H1 (cell line): Measurements from ENCODE around the gene ILDR2. TPM values are rescaled to one million over a fixed set of nuclear protein-coding genes. Genes with fewer than 3 reads are reported as not detected.

ENCODE experiments used
- CTCF ChIA-PET: fragments of 300-600 bp; sonication (Branson Sonifier 250); formaldehyde crosslinking; loops from one replicate; lab custom pipeline; 2021; ENCODE audit not compliant: partially characterized antibody; lab: Charles Lee
- POLR2A ChIA-PET: fragments of 300-600 bp; sonication (Branson Sonifier 250); formaldehyde crosslinking; loops from one replicate; lab custom pipeline; 2021; ENCODE audit warnings: inconsistent platforms; ENCODE audit not compliant: partially characterized antibody; lab: Charles Lee
- DNase-seq, 2 experiments: peaks; one replicate each; pipeline versions ENCODE4 v3.0.0 to v3.0.0-alpha.2; 2010 to 2022; ENCODE audit warnings: low spot score in 2 of 2, low read depth in 1 of 2, mixed read lengths in 1 of 2
- FAIRE-seq: peaks from 2 replicates; lab custom pipeline; 2011; peaks lifted over from hg19 to GRCh38; lab: Jason Lieb, UNC
- H2AFZ ChIP-seq: 2 replicates; pipeline ENCODE4 v1.8.1; 2012; ENCODE audit warnings: low read length, inconsistent platforms
- H2AK5ac ChIP-seq: 2 replicates; pipeline ENCODE4 v1.6.1; 2013; ENCODE audit warnings: low read depth, low read length
- H2BK120ac ChIP-seq: replicated peaks from 2 replicates; pipeline ENCODE3; 2013; ENCODE audit warnings: low read depth, low read length, inconsistent platforms
- H2BK12ac ChIP-seq: 2 replicates; pipeline ENCODE4 v1.6.1; 2013; ENCODE audit warnings: low read depth, low read length
- H2BK15ac ChIP-seq: 2 replicates; pipeline ENCODE4 v1.6.1; 2013; ENCODE audit warnings: low read length
- H2BK20ac ChIP-seq: 2 replicates; pipeline ENCODE4 v1.6.1; 2013; ENCODE audit warnings: low read length
- H2BK5ac ChIP-seq: 2 replicates; pipeline ENCODE4 v1.6.1; 2013; ENCODE audit warnings: low read depth, low read length
- H3K14ac ChIP-seq: 2 replicates; pipeline ENCODE4 v1.6.1; 2013; ENCODE audit warnings: inconsistent platforms; ENCODE audit not compliant: insufficient read length
- H3K18ac ChIP-seq: 2 replicates; pipeline ENCODE4 v1.6.1; 2013; ENCODE audit warnings: low read length; ENCODE audit errors: extremely low read depth
- H3K23ac ChIP-seq: 2 replicates; pipeline ENCODE4 v1.6.1; 2013; ENCODE audit warnings: inconsistent platforms; ENCODE audit not compliant: insufficient read length
- H3K23me2 ChIP-seq: 2 replicates; pipeline ENCODE4 v1.6.1; 2013; ENCODE audit warnings: low read depth, low read length
- H3K27ac ChIP-seq: 2 replicates; pipeline ENCODE4 v1.6.1; 2011; ENCODE audit warnings: low read depth, low read length, inconsistent platforms
- H3K27me3 ChIP-seq, 4 experiments: replicated peaks in 1 of 4; 1 replicate in 1 of 4; 2 replicates in 3 of 4; pipeline versions ENCODE4 v1.6.1 to v1.8.1; 2011 to 2013; ENCODE audit warnings: low read length in 3 of 4, mild to moderate bottlenecking in 3 of 4, inconsistent platforms in 2 of 4, mixed read lengths in 2 of 4, moderate library complexity in 1 of 4; ENCODE audit not compliant: control insufficient read depth in 3 of 4, insufficient read depth in 3 of 4; ENCODE audit errors: extremely low read depth in 1 of 4
- H3K36me3 ChIP-seq, 4 experiments: 2 replicates each; pipeline versions ENCODE4 v1.6.1 to v1.8.1; 2011 to 2013; ENCODE audit warnings: mild to moderate bottlenecking in 4 of 4, low read length in 3 of 4, moderate library complexity in 2 of 4, control low read depth in 1 of 4, inconsistent platforms in 1 of 4; ENCODE audit not compliant: insufficient read depth in 4 of 4, control insufficient read depth in 2 of 4
- H3K4ac ChIP-seq: replicated peaks from 2 replicates; pipeline ENCODE3; 2013; ENCODE audit warnings: low read length, low read depth, mixed read lengths, inconsistent platforms; ENCODE audit not compliant: insufficient read length
- H3K4me1 ChIP-seq, 4 experiments: replicated peaks in 1 of 4; 1 replicate in 1 of 4; 2 replicates in 3 of 4; pipeline versions ENCODE4 v1.6.1 to v1.8.1; 2011 to 2013; ENCODE audit warnings: low read length in 3 of 4, inconsistent platforms in 2 of 4, mixed read lengths in 1 of 4; ENCODE audit not compliant: insufficient read depth in 4 of 4, control insufficient read depth in 3 of 4
- H3K4me2 ChIP-seq, 2 experiments: 2 replicates each; pipeline versions ENCODE4 v1.6.1 to v1.8.1; 2011 to 2013; ENCODE audit warnings: low read depth in 2 of 2, low read length in 2 of 2, control low read depth in 1 of 2, inconsistent platforms in 1 of 2, mild to moderate bottlenecking in 1 of 2; ENCODE audit not compliant: insufficient read depth in 1 of 2
- H3K4me3 ChIP-seq, 4 experiments: fragments of 200-600, 300-600 bp in 1 of 4; sonication (generic), shearing (Covaris generic), sonication (Bioruptor Twin) in 1 of 4; 2 replicates each; pipeline versions ENCODE4 v1.5.1 to v1.8.1; 2011 to 2016; ENCODE audit warnings: low read length in 4 of 4, low read depth in 3 of 4, control low read depth in 2 of 4, inconsistent platforms in 2 of 4, mild to moderate bottlenecking in 2 of 4, mixed read lengths in 1 of 4, moderate library complexity in 1 of 4; ENCODE audit not compliant: insufficient read depth in 2 of 4; ENCODE audit errors: extremely low read depth in 1 of 4
- H3K56ac ChIP-seq: replicated peaks from 2 replicates; pipeline ENCODE3; 2013; ENCODE audit warnings: low read depth, mild to moderate bottlenecking, mixed read lengths, low read length, inconsistent platforms; ENCODE audit not compliant: insufficient read length
- H3K79me1 ChIP-seq: 2 replicates; pipeline ENCODE4 v1.6.1; 2013; ENCODE audit warnings: low read depth, low read length, control low read depth
- H3K79me2 ChIP-seq, 2 experiments: 2 replicates each; pipeline versions ENCODE4 v1.6.1 to v1.8.1; 2012 to 2013; ENCODE audit warnings: low read length in 2 of 2, mild to moderate bottlenecking in 2 of 2, inconsistent platforms in 1 of 2; ENCODE audit not compliant: insufficient read depth in 2 of 2, control insufficient read depth in 1 of 2
- H3K9ac ChIP-seq, 4 experiments: replicated peaks in 1 of 4; 1 replicate in 1 of 4; 2 replicates in 3 of 4; pipeline versions ENCODE4 v1.6.1 to v1.8.1; 2011 to 2013; ENCODE audit warnings: low read depth in 3 of 4, low read length in 3 of 4, control low read depth in 2 of 4, mild to moderate bottlenecking in 2 of 4, moderate library complexity in 2 of 4, inconsistent platforms in 1 of 4; ENCODE audit errors: extremely low read depth in 1 of 4
- H3K9me3 ChIP-seq, 2 experiments: 2 replicates each; pipeline versions ENCODE4 v1.6.1 to v1.8.1; 2012 to 2013; ENCODE audit warnings: mild to moderate bottlenecking in 2 of 2, moderate library complexity in 2 of 2, control low read depth in 1 of 2, inconsistent platforms in 1 of 2, low read depth in 1 of 2, low read length in 1 of 2, mixed read lengths in 1 of 2; ENCODE audit not compliant: insufficient read depth in 2 of 2
- H4K20me1 ChIP-seq, 2 experiments: replicated peaks in 1 of 2; 2 replicates each; pipeline versions ENCODE3 to v1.8.1; 2011 to 2013; ENCODE audit warnings: inconsistent platforms in 2 of 2, low read length in 2 of 2, mild to moderate bottlenecking in 1 of 2; ENCODE audit not compliant: insufficient read depth in 2 of 2, control insufficient read depth in 1 of 2
- H4K5ac ChIP-seq: 2 replicates; pipeline ENCODE4 v1.6.1; 2013; ENCODE audit warnings: low read length, low read depth, mixed read lengths, inconsistent platforms; ENCODE audit not compliant: insufficient read length
- H4K8ac ChIP-seq: 2 replicates; pipeline ENCODE4 v1.8.0; 2013; ENCODE audit warnings: mild to moderate bottlenecking, moderate library complexity, low read length, inconsistent platforms; ENCODE audit not compliant: insufficient read depth; ENCODE audit errors: extremely low read depth
- H4K91ac ChIP-seq: replicated peaks from 2 replicates; pipeline ENCODE3; 2013; ENCODE audit warnings: low read length, mixed read lengths, inconsistent platforms; ENCODE audit not compliant: insufficient read length
- FOSL1 ChIP-seq: IDR thresholded peaks from 2 replicates; pipeline ENCODE4 v1.6.1; 2011; ENCODE audit warnings: mild to moderate bottlenecking, low read depth, low read length, moderate library complexity; ENCODE audit not compliant: insufficient read depth
- MAFK ChIP-seq: IDR thresholded peaks from 2 replicates; pipeline ENCODE4 v1.6.1; 2012; ENCODE audit warnings: low read depth, mild to moderate bottlenecking, improper control_type of control experiment, low read length
- POLR2AphosphoS5 ChIP-seq: IDR thresholded peaks from 2 replicates; pipeline ENCODE4 v1.6.1; 2011; ENCODE audit warnings: low read depth, low read length
- RBBP5 ChIP-seq: IDR thresholded peaks from 2 replicates; pipeline ENCODE4 v1.7.1; 2012; ENCODE audit warnings: low read depth, mild to moderate bottlenecking, inconsistent platforms, low read length, moderate library complexity, borderline replicate concordance
- RXRA ChIP-seq: IDR thresholded peaks from 2 replicates; pipeline ENCODE4 v1.6.1; 2011; ENCODE audit warnings: low read depth, mild to moderate bottlenecking, low read length, moderate library complexity; ENCODE audit not compliant: insufficient read depth
- SIX5 ChIP-seq: IDR thresholded peaks from 2 replicates; pipeline ENCODE4 v1.6.1; 2011; ENCODE audit warnings: mild to moderate bottlenecking, low read depth, low read length
- SRF ChIP-seq: IDR thresholded peaks from 2 replicates; pipeline ENCODE4 v1.6.1; 2011; ENCODE audit warnings: mild to moderate bottlenecking, low read depth, low read length, moderate library complexity
- WGBS, 2 experiments: shearing (Covaris generic) in 1 of 2; methylation state at CpG; one replicate each; pipeline versions ENCODE4 v1.1.6 to v1.1.7; 2013 to 2015; ENCODE audit warnings: low lambda C conversion rate in 2 of 2, mixed read lengths in 2 of 2, inconsistent platforms in 1 of 2, low coverage in 1 of 2, missing lambda C conversion rate in 1 of 2; ENCODE audit not compliant: insufficient replicate concordance in 2 of 2, insufficient coverage in 1 of 2, insufficient read length in 1 of 2; ENCODE audit errors: extremely low coverage in 1 of 2, missing lambda C conversion rate in 1 of 2; 5-methylcytosine and 5-hydroxymethylcytosine counted together
- polyA plus RNA-seq, 7 experiments: library from polyadenylated mRNA; depleted of rRNA in 3 of 7; stranded (reverse) in 5 of 7; unstranded in 2 of 7; fragments of >200 nt in 5 of 7; fragments of 200-250 nt in 2 of 7; gene quantifications; 1 replicate in 5 of 7; 2 replicates in 1 of 7; 4 replicates in 1 of 7; pipeline versions ENCODE4 v1.2.1 to v1.2.3, GENCODE V29; 2011 to 2013; ENCODE audit warnings: missing spikeins in 2 of 7, mixed read lengths in 2 of 7
- total RNA-seq: library from RNA; stranded (reverse); fragmentation: NEBNext Ultra II Directional; extraction: Animal tissue kit (Norgen Biotek cat#: 25700); gene quantifications from 2 replicates; pipeline ENCODE4 v1.2.1, GENCODE V29; 2021
- TF ChIP-seq, protein P1 (sequence below): IDR thresholded peaks from 2 replicates; pipeline ENCODE4 v1.6.1; 2012; ENCODE audit warnings: inconsistent platforms

The ILDR2 gene
- total and polyA plus RNA-seq, 2 of the 8 experiments (the other 6 are each of a cell fraction or from before 2014, with no cell fraction given), result 0.85 to 0.86 TPM

DNA sequence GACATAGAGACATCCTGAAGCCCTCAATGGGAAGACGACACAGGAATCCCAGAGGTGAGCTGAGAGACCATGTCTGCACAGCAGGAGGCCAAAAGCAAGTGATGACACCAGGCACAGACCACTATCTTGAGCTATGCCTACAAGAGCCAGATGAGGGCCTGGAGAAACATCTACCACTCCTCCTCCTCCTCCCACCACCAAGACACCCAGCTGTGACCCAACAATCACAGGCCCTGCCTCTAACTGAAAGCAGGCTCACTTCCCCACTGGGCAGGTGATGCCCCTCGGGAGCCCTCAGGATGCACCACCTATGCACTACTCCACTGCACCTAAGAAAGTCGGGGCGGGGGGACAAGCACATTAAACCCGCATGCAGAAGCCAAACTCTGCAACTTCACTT is 115.7 kb downstream of the ILDR2 start:
- H3K4ac ChIP-seq, result no peak overlapping the region
- H3K56ac ChIP-seq, result no peak overlapping the region
- H3K4me1 ChIP-seq, result peaks cover 3 to 15% (median 10%) of the 10 kb centered on the region in 4 experiments
- H3K27ac ChIP-seq, result no peak overlapping the region
- H2AFZ ChIP-seq, result no peak overlapping the region
- H2BK12ac ChIP-seq, result no peak overlapping the region
- no peaks in the 10 kb centered on the region for H3K9me3 ChIP-seq
- H3K14ac ChIP-seq, result no peak overlapping the region
- no peak overlapping the region for H4K5ac ChIP-seq
- H3K27me3 ChIP-seq, result no peaks in the 10 kb centered on the region
- H2AK5ac ChIP-seq, result no peak overlapping the region
- H2BK15ac ChIP-seq, result no peak overlapping the region
- no peak overlapping the region for H3K4me3 ChIP-seq
- POLR2A ChIA-PET, result interaction anchor here (0.6 to 10.4 kb wide), 2 partner anchors 16 kb away, joined by 3 to 147 read pairs; partner anchors contain the start of gene POGK
- H3K79me2 ChIP-seq, result 0 out of 4 replicates have a peak, but pooled peaks cover 0 to 2% of the 10 kb centered on the region in 2 experiments
- H4K91ac ChIP-seq, result no peak overlapping the region
- 86% methylated on average over 5 of the region's 5 CpGs; no CpG with 5 or more reads in 1 of the 2 experiments for WGBS, 2 experiments
- peak overlapping the region; percentile 39; the same call in 1 of the 2 replicates for H3K18ac ChIP-seq
- H3K4me2 ChIP-seq, result peak overlapping the region in 1 of 2 experiments; percentile 14; a peak in 2 of 4 replicates
- H3K36me3 ChIP-seq, result peaks cover 0 to 85% (median 21%) of the 10 kb centered on the region in 4 experiments; a peak in 7 of 8 replicates
- peaks cover 0 to 5% of the 10 kb centered on the region in 2 experiments for H4K20me1 ChIP-seq
- DNase-seq, result no peak
- H4K8ac ChIP-seq, result no peak overlapping the region; the same call in 1 of the 2 replicates
- no peak overlapping the region for H2BK120ac ChIP-seq
- no peaks in the 10 kb centered on the region for H3K23me2 ChIP-seq
- no peak overlapping the region for H3K9ac ChIP-seq
- TF ChIP-seq MAFK (no peak), SRF (no peak), RBBP5 (no peak), FOSL1 (no peak), RXRA (no peak), SIX5 (no peak), POLR2AphosphoS5 (0 out of 2 replicates have a peak, but pooled peaks have one; percentile 13)
- TF ChIP-seq, protein P1, sequence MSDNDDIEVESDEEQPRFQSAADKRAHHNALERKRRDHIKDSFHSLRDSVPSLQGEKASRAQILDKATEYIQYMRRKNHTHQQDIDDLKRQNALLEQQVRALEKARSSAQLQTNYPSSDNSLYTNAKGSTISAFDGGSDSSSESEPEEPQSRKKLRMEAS, result no peak
- no peak overlapping the region for H2BK5ac ChIP-seq
- CTCF ChIA-PET, result interaction anchor here (0.8 to 1.7 kb wide), 4 partner anchors 12 to 200 kb away, joined by 3 to 4 read pairs (median 4); partner anchors contain the start of gene TADA1
- no peak for FAIRE-seq
- no peak overlapping the region for H3K23ac ChIP-seq
- H3K79me1 ChIP-seq, result peaks cover 4% of the 10 kb centered on the region; the same call in 1 of the 2 replicates
- H2BK20ac ChIP-seq, result no peak overlapping the region
